ENCODE results near the gene BCOR. TPM values are rescaled to one million over a fixed set of nuclear protein-coding genes. Genes with fewer than 3 reads are reported as not detected.

The BCOR gene
- total RNA-seq, 1 donor from 2014 or later = 16.4 TPM

DNA sequence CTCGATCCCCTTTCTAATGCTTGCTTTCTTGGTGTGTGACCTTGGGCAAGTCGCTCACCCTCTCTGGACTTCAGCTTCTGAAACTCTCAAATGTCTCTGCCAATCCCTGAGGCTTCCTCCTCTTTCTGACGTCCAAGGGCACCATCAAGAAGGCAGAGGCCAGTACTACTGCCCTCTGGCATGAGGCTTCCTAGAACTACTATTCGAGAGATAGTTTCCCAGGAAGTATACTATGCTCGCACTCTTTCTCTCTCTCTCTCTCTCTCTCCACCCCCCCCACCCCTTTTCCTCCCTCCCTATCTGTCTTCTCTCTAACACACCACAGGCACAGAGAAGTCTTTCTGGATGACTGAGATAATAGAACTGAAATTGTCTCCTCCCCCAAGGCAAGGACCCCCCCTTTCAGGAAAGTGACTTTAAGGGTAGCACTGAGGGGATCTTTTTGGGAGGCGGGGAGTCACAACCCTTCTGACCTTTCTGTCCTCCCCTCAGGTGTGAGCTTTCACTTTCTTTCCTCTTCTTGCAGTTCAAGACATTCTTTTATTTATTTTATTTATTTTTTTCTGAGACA lies 20.0 kb upstream of the BCOR start:
- ATAC-seq = no peak
- DNase-seq = no peak
- intact Hi-C loops (cut with micrococcal nuclease) = no loop called here

DNA sequence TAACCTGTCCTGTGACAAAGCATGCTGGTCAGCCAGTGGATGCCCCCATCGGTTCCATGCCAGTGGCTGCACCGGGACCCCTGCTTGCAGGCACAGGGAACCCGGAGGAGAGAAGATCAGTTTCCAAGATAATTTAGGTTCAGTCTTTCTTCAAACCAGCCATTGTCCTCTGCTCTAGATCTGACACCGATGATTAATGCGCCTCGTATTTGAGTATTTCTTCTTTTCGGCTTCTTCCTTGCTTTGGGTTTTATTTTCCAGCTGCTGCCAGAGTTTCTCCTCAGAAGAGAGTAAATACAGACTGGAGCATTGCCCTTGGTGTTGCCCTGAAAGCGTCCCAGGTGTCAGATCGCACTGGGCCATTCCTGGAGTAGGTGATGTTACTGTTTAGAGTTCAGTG lies 19.2 kb upstream of the BCOR start:
- DNase-seq (no peak), ATAC-seq (no peak)
- intact Hi-C loops (cut with micrococcal nuclease) = no loop called here

DNA sequence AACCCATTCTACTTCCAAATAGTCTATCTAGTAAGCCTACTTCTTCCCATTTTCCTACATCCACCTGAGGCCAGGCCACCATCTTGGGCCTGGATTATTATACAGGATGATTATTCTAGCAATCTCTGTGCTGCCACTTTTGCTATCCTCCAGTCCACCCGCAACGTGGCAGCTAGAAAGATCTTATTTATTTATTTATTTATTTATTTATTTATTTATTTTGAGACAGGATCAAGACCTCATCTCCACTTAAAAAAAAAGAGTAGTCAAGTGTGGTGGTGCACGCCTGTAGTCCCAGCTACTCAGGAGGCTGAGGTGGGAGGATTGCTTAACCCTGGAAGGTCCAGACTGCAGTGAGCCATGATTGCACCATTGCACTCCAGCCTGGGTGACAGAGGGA lies 15.2 kb upstream of the BCOR start:
- intact Hi-C loops (cut with micrococcal nuclease) = no loop called here
- no peak for ATAC-seq
- DNase-seq = no peak

DNA sequence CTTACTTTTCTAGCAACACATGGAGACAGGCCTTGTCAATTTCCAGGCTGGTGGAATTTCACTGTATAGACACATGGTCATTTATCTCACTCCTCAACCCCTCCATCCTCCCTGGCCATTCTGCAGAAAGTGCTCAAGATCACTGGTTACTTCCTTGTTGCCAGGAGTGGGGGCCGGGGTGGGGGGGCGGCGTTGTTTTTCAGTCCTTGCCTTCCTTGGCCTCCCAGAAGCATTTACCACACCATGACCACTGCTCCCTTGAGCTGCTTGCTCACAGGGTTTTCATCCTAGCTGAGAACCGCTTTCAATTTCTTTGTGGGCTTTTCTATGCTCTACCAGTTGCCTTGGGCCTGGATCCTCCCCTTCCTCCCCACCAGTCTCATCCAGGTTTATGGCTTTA lies 14.1 kb upstream of the BCOR start:
- intact Hi-C loops (cut with micrococcal nuclease) = no loop called here
- ATAC-seq (no peak), DNase-seq (no peak)

DNA sequence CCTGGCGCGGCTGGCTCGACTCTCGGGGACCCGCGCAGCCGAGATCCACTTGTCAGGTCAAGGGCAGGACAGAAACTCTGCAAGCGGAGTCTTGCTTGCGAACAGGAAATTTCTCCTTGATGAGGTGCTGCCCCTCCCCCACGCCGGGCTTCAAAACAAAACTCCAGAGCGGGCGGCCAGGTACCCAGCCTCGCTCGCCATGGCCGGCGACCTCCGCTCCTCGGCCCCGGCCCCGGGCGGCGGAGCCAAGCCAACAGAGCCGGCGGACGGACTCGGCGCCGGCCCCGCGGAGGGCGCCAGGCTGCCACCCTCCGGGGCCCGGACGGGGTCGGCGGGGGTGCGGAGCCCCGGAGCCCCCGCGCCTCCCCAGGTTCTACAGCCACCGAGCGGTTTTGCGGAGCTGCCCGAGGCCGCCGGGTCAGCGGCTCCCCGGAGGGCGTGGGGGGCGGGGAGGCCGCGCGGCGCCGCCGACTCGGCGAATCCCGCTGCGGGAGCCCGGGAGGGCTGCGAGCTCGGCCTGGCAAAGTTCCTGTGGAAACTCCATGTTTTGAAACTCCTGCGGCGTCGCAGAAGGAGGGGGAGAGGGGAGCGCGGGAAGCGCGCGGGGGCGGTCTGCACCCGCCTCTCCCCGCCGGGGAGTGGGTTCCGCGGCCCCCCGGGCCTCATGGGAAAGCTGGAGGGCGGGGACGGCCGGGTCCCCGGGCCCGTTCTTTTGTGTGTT lies 11.7 kb upstream of the BCOR start:
- peak; percentile 77 for DNase-seq
- peak; percentile 3 for ATAC-seq
- intact Hi-C loops (cut with micrococcal nuclease) = no loop called here

DNA sequence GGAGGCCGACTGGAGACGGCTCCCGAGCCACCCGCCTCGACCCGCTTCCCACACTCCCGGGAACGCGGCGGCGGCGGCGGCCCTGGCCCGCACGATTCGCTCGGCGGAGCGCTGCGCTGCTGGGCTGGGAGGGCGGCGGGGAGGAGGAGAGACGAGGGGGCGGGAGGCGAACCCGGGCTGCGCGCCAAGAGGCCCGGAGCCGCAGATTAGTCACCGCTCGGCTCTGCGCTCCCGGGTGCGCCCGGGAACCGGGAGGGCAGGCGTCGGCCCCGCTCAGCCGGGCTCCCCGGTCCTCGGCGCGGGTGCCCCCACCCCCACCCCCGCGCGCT lies 11.2 kb upstream of the BCOR start:
- intact Hi-C loops (cut with micrococcal nuclease) = no loop called here
- peak; percentile 74 for ATAC-seq

DNA sequence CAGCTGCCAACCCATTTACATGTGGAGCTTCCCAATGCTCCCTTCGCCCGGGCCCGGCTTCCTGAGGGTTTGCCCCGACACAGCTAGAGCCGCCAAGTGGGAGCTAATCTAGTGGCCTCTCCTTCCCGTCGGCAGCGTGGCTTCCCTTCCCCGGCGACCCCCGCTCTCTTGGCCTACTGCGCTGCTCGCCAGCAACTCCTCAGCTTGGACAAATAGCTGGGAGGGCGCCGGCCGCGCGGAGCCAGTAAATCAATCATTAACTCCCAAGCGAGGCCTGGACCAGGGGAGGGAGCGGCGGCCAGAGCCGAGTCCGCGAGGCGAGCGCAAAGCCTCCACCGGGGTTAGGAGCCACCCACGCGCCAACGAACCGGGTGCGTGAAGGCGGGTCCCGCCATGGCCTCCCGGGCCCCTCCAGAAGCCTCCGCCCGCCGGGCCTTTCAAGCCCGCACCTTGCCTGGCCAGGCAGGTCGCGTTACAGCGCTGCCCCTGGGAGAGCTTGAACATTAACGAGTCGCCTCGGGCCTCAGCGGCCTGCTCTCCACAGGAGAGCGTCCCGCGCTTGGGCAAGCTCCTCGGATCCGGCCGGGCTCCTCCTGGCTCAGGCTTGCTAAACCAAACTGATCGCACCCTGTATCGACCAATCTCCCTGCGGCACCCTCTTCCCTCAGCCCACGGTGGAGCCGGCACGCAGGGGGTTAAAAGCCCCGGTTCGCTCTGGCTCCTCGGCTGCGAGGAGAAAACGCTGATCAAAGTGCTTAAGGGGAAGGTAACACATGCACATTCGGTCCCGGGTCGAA lies 10.6 kb upstream of the BCOR start:
- ATAC-seq = peak; percentile 1
- intact Hi-C loops (cut with micrococcal nuclease) = no loop called here
- peak; percentile 52 for DNase-seq

More for the DNA sequence above, 11.2 kb upstream of the BCOR start:
- DNase-seq = peak; percentile 88

DNA sequence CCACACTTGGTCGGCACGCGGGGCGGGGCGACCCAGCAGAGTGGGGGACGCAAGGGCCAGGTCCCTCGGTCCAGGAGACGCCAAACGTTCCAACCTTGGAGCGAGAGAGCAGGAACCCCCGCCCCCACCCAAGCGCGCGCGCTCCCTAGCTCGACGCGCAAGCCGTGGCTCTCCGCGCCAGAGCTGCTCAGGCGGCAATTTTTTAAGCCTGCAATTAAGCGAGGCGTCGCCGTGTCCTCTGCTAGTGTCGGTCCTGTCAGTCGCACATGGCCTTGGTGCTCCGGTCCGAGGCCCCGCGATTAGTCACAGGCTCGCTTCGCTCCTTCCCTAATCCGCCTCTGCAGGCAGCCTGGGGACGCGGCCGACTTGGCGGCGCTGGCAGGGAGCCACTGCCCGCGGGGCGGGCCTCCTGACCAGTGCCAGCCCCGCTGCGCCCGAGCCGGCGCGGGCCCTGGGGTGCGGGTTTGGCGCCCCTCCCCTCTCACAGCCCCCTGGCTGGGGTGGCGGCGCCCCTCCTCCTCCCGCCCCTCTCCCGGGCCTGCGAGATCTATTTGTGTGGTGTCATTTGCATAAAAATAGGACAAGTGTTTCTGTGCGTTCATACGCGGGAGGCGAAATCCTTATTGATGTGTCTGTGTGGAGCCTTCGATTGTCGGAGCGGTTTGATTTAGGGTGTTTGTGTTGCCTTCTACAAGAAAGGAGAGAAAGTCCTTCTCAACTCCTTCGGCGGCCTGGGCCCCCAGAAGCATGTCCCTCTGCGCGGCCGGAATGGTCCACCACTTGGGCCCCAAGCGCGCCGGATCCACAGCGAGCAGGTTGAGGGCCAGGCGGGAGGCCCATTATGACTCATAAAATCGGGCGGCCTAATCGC lies 9.8 kb upstream of the BCOR start:
- intact Hi-C loops (cut with micrococcal nuclease) = no loop called here
- DNase-seq (peak; percentile 73), ATAC-seq (peak; percentile 31)

DNA sequence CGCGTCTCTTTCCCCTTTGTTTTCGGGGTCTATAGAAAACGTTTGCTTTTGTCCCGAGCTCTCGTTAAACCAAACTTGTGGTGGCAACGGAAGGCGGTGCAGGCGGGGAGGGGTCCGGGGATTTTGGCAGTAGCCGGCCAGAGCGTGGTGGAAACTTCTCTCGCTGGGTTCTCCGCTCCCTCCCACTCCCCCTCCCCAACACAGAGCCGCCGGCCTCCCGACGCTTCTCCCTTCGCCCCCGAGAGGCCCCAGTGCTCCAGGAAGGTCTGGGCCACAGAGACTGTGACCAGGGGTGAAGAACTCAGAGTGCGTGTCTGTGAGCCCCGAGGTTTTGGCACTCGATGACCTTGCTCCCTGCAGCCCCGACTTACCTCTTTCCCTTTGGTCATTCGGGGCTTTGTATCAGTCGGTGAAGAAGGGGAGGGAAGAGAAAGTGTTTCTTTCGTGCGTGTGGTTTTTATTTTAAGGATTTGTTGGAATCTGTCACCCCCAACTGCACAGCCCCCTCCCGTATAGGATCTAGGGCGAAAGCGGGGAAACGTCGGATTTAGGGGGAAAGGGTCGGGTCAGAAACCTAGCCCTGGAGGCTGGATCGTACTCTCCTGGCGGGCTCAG lies 9.0 kb upstream of the BCOR start:
- ATAC-seq (no peak), DNase-seq (no peak)
- intact Hi-C loops (cut with micrococcal nuclease) = no loop called here

DNA sequence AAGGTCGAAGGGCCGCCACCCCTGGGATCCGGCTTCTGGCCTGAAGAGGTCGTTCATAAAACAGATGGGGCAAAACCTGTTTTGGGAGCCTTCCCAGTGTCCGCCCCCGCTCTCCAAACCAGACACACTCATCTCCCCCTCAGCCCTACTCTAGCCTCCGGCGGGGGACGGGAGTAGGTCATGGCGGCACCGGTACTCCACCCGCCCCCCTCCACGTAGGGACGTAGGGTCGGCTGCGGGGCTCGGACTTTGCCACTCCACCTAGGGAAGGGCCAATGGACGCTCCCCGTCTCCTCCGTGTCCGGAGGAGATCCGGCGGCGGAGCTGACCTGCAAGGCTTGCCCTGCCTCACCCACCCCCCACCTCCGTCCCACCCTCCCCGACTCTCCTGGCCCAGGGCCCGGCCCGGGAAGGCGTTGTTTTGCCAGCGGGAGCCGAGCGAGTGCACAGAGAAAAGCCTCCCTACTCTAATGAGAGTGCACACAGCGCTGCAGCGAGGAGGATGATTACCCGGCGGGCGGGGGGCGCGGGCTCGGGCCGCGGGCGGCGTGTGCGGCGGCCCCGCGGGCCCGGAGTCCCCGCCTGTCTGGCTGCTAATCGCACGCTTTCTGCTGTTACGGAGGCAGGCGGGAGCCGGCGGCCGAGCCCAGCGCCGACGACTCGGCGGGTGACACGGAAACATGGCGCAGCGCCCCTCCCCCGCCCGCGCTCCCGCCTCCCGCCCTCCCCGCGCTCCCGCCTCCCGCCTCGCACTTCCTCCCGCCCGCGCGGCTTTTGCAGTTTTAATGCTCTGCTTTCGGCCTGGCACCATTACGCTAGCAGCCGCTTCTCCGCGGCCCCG lies 8.3 kb upstream of the BCOR start:
- peak; percentile 46 for ATAC-seq
- intact Hi-C loops (cut with micrococcal nuclease) = no loop called here
- peak; percentile 87 for DNase-seq

DNA sequence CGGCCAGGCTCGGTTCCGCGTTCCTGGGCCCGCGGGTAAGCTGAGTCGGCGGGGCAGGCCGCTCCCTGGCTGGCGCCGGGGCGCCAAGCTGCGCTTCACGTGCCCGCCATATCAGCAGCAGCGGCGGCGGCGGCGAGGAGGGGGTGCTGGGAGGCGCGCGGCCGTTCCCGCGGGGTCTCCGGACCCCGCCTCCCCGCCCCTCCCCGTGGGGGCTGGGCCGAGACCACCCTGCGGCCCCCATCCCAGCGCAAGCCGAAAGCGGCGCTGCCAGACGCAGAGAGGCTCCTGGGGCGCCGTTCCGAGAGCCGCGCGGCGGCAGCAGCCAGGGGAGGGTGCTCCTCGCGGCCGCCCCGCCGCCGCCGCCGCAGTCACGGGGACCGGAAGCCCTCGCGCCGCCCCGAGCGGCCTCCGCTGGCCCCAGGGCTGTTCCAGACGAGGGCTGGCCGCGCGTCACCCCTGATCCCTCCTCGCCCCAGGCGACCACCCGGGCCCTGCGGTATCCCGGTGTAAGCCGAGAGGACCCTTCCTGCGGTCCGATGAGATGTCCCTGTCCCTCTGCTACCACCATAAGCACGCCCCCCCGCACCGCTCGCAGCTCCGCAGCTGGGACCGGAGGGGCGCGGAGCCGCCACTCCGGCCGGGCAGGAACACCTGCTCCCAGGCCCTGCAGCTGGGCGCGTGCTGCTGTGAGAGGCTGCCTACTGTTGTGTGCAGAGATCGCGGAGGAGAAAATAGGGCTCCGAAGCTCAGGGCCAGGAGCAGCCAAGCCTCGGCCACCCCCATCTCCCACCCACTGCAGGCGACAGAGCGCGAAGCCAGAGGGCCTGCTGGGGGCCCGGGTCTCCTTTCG lies 7.5 kb upstream of the BCOR start:
- intact Hi-C loops (cut with micrococcal nuclease) = no loop called here
- DNase-seq = peak; percentile 68
- peak; percentile 54 for ATAC-seq

DNA sequence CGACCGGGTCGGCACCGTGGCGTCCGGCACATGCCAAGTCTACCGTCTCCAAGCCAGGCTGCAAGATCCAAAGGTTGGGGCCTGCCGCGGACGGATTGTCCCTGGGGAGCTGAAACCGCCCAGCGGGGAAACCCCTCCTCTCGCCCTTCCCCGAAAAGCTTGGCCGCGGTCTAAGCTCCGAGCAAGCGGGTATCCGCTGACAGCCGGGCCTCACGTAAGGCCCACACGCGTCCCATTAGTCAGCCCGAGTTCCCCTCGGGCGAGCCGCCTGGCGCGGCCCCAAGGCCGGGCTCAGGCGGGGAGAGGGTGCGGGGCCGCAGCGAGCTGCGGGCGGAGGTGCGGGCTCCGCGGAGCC lies 6.8 kb upstream of the BCOR start:
- peak; percentile 67 for DNase-seq
- ATAC-seq = peak; percentile 2
- intact Hi-C loops (cut with micrococcal nuclease) = no loop called here

DNA sequence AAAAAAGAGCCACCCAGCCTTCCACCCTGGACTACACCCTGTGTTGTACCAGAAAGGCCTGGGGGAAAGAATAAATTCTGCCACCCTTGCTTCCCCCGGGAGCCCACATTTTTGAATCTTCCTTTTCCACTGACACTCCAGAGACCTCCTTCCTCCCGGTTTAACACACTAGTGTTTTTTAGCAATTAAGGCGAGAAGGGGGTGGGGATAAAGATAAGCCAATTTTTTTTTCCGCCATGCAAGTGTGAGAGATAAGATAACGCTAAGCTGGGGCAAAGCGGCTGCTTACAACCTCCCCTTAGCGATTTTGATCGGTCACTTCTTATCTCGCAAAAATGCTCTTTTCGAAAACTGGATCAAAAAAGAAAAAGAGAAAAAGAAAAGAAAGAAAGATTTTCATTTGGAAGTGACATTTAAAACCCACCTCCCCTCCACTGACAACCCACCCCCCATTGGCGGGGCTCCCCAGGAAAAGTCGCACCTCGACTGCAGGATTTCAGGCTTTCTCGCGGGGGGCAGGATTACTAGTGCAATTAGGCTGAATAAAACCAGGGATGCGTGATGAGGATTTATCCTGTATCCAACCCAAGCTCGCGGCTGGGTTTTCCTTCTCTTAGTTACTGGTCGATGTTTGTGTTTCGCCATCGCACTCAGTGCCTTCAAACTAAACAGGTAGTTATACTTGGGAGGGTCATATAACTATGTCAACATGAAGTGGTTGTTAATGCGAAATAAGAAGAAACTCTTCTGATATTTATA lies 6.0 kb upstream of the BCOR start:
- DNase-seq = no peak

DNA sequence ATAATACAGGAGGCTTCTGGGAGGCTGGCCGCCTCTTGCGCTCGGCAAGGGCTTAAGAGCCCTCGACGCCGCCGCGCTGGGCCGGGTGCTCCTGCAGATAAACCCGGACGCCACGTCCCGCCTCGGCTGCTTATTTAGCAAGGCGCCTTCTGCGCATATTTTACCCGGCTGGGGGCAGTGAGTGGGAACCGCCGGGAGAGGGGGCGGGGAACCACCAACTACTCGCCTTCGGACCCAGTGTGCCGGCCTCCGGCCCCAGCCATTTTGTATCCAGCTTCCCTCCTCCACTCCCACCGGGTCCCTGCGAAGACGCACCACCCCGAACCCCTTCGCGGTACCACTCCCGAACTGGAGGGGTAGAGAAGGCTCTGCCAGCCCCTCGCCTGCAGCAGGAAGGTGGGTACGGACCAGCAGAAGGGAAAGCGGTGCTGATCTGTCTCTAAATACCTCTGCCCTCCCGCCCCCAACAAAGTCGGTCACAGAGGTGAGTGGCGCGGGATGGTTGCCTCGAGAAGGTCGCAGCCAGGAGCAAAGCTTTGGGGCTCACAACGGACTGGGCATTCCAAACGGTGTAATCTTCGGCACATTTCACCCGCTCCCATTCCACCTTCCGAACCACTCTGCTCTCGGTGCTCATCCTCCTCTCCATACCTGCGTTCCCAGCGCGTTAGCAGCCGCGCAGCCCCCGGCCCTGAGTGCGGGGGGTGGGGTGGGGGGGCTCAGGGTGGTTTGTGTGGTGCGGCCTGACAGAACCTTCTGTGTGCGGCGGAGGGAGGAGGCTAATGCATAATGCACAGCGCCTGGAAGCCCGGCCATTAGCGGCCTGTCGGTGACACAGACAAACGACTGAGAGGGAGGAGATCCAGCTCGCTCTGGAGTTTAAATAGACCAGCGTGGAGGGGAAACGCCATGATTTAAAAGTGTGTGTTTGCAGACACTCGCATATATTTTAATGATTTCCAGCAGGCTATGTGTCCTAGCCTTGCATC lies 4.9 kb upstream of the BCOR start:
- no peak for DNase-seq
- intact Hi-C loops (cut with micrococcal nuclease) = no loop called here
- no peak for ATAC-seq

More for the DNA sequence above, 6.0 kb upstream of the BCOR start:
- intact Hi-C loops (cut with micrococcal nuclease) = no loop called here
- no peak for ATAC-seq

DNA sequence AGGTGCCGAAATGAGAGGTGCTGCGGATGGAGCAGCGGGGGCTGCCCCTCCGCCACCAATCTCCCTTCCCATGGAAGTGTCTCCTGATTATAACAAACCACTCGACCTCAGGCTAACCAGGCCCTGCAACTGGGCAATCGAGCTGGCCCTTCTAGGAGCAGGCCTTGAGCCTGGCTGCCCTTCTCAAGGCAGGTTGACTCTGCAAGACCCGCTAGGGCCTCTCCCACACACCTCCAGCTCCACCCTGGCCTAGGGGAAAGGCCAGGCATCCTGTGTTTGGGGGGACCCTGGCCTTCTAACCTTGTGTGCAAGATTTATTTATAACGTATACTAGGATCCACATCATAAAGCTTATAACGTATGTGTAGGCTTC lies 3.7 kb upstream of the BCOR start:
- intact Hi-C loops (cut with micrococcal nuclease) = no loop called here
- ATAC-seq (no peak), DNase-seq (no peak)

Data from left ventricle myocardium superior (tissue), 1 donor.